B cell (primary cell): Measurements from ENCODE around the gene UNC79. TPM values are rescaled to one million over a fixed set of nuclear protein-coding genes. Genes with fewer than 3 reads are reported as not detected.

Source experiments
- ATAC-seq: fragments of 200-7000 bp; cut with Tn5 transposase; one replicate; pipeline ENCODE4 v1.10.0; 2021; ENCODE audit warnings: low read depth, mild to moderate bottlenecking, moderate number of reproducible peaks, moderate library complexity
- CTCF ChIA-PET: fragments of 350-600 bp; sonication (Branson Sonifier 250); formaldehyde crosslinking; loops from one replicate; lab custom pipeline; 2021; ENCODE audit warnings: antibody characterized with exemption, inconsistent platforms; lab: Charles Lee
- POLR2A ChIA-PET: fragments of 350-600 bp; sonication (Branson Sonifier 250); formaldehyde crosslinking; loops from one replicate; lab custom pipeline; 2021; ENCODE audit warnings: antibody characterized with exemption; lab: Charles Lee
- DNase-seq: peaks from one replicate; pipeline ENCODE4 v3.0.0; 2013
- H2AFZ ChIP-seq: 2 replicates; pipeline ENCODE4 v1.6.1; 2012; ENCODE audit warnings: mild to moderate bottlenecking, low read depth, low read length; ENCODE audit not compliant: insufficient read depth, poor library complexity, severe bottlenecking
- H3K27ac ChIP-seq, 2 donors: 1 replicate in 1 of 2; 2 replicates in 1 of 2; pipeline ENCODE4 v1.5.1; 2012 to 2013; ENCODE audit warnings: low read length in 2 of 2, mild to moderate bottlenecking in 2 of 2, moderate library complexity in 1 of 2
- H3K27me3 ChIP-seq, 4 experiments: fragments of 200-600 bp in 1 of 4; sonication (generic) in 1 of 4; replicated peaks in 1 of 4; 1 replicate in 2 of 4; 2 replicates in 2 of 4; pipeline versions ENCODE4 v1.6.1 to v1.7.0; 2013 to 2016; ENCODE audit warnings: low read length in 3 of 4, mild to moderate bottlenecking in 2 of 4, mixed read lengths in 1 of 4, moderate library complexity in 1 of 4; ENCODE audit not compliant: insufficient read depth in 4 of 4, control insufficient read depth in 3 of 4; ENCODE audit errors: control extremely low read depth in 1 of 4
- H3K36me3 ChIP-seq, 2 experiments: replicated peaks in 1 of 2; 1 replicate in 1 of 2; 2 replicates in 1 of 2; pipeline versions ENCODE4 v1.6.1 to v1.7.1; 2013; ENCODE audit warnings: low read length in 1 of 2; ENCODE audit not compliant: insufficient read depth in 2 of 2, control insufficient read depth in 1 of 2; ENCODE audit errors: control extremely low read depth in 1 of 2, extremely low read depth in 1 of 2
- H3K4me1 ChIP-seq, 2 donors: fragments of 200-600 bp in 1 of 2; sonication (generic) in 1 of 2; 1 replicate in 1 of 2; 2 replicates in 1 of 2; pipeline versions ENCODE4 v1.5.1 to v1.6.1; 2013 to 2017; ENCODE audit warnings: low read length in 2 of 2; ENCODE audit not compliant: control insufficient read depth in 2 of 2, insufficient read depth in 2 of 2
- H3K4me2 ChIP-seq: replicated peaks from 2 replicates; pipeline ENCODE3; 2012; ENCODE audit warnings: mild to moderate bottlenecking, low read depth, low read length; ENCODE audit not compliant: poor library complexity, severe bottlenecking
- H3K4me3 ChIP-seq, 5 experiments: fragments of 200-600 bp in 1 of 5; sonication (generic) in 1 of 5; 1 replicate in 3 of 5; 2 replicates in 2 of 5; pipeline versions ENCODE4 v1.5.1 to v1.7.0; 2011 to 2016; ENCODE audit warnings: low read length in 4 of 5, mild to moderate bottlenecking in 4 of 5, low read depth in 2 of 5, control low read depth in 1 of 5, moderate library complexity in 1 of 5; ENCODE audit not compliant: insufficient read depth in 1 of 5; ENCODE audit errors: control extremely low read depth in 1 of 5, extremely low read depth in 1 of 5
- H3K79me2 ChIP-seq: fragments of 200-600 bp; sonication (generic); one replicate; pipeline ENCODE4 v1.6.0; 2016; ENCODE audit warnings: low read length; ENCODE audit not compliant: control insufficient read depth, insufficient read depth
- H3K9ac ChIP-seq: fragments of 200-600 bp; sonication (generic); 2 replicates; pipeline ENCODE4 v1.6.1; 2017; ENCODE audit warnings: mild to moderate bottlenecking, low read length, moderate library complexity
- H3K9me3 ChIP-seq, 3 donors: one replicate each; pipeline versions ENCODE4 v1.6.1 to v1.7.1; 2013; ENCODE audit warnings: low read length in 2 of 3; ENCODE audit not compliant: control insufficient read depth in 2 of 3, insufficient read depth in 1 of 3; ENCODE audit errors: control extremely low read depth in 1 of 3
- H4K20me1 ChIP-seq: 2 replicates; pipeline ENCODE4 v1.6.0; 2012; ENCODE audit warnings: mild to moderate bottlenecking, low read length; ENCODE audit not compliant: insufficient read depth, control insufficient read depth, poor library complexity, severe bottlenecking
- H3K27ac Mint-ChIP-seq: one replicate; pipeline ENCODE4 v1.8.0; 2021; ENCODE audit warnings: mixed read lengths
- H3K27me3 Mint-ChIP-seq: one replicate; pipeline ENCODE4 v1.8.0; 2021; ENCODE audit warnings: mixed read lengths
- H3K4me1 Mint-ChIP-seq: one replicate; pipeline ENCODE4 v1.8.0; 2021; ENCODE audit warnings: mixed read lengths
- H3K4me3 Mint-ChIP-seq: one replicate; pipeline ENCODE4 v1.8.0; 2021; ENCODE audit warnings: mixed read lengths
- H3K9me3 Mint-ChIP-seq: one replicate; pipeline ENCODE4 v1.8.0; 2022; ENCODE audit warnings: mixed read lengths; ENCODE audit not compliant: insufficient read depth
- CTCF ChIP-seq: fragments of 200-600 bp; IDR thresholded peaks from one replicate; pipeline ENCODE4 v1.8.0; 2022; ENCODE audit warnings: antibody characterized with exemption, mild to moderate bottlenecking
- EZH2 ChIP-seq: IDR thresholded peaks from 2 replicates; pipeline ENCODE4 v1.6.1; 2012; ENCODE audit warnings: borderline replicate concordance, low read depth, mild to moderate bottlenecking, moderate library complexity, low read length; ENCODE audit not compliant: insufficient read depth, poor library complexity, severe bottlenecking
- WGBS: methylation state at CpG from one replicate; pipeline ENCODE4 v1.1.5; 2013; ENCODE audit warnings: missing lambda C conversion rate; ENCODE audit not compliant: insufficient coverage; 5-methylcytosine and 5-hydroxymethylcytosine counted together
- intact Hi-C: fragments of 100-400 bp; cut with micrococcal nuclease; formaldehyde crosslinking; loops from one replicate; pipeline ENCODE4 v1.10.0; 2022
- polyA plus RNA-seq: library from polyadenylated mRNA; depleted of rRNA; stranded (reverse); fragments of >200 nt; gene quantifications from 2 replicates; pipeline ENCODE4 v1.2.3, GENCODE V29; 2012
- total RNA-seq, 2 donors: library from RNA; stranded (reverse); fragments of 120-200 nt in 1 of 2; gene quantifications; 1 replicate in 1 of 2; 2 replicates in 1 of 2; pipeline versions ENCODE4 v1.2.3 to v1.2.4, GENCODE V29; 2013 to 2022

UNC79 gene
- total and polyA plus RNA-seq, 2 donors (not counting 1 experiment from before 2014, with no cell fraction given): 0.04 to 0.15 TPM

- H3K79me2 ChIP-seq: no peaks in the 10 kb centered on the region
- CTCF ChIA-PET: no interaction called here
- no peak overlapping the region for H2AFZ ChIP-seq
- Mint-ChIP-seq H3K27me3 (peaks cover 19% of the 10 kb centered on the region), H3K4me3 (no peak overlapping the region), H3K9me3 (no peaks in the 10 kb centered on the region), H3K4me1 (no peaks in the 10 kb centered on the region), H3K27ac (no peak overlapping the region)
- H3K27ac ChIP-seq: no peak overlapping the region
- no peak for ATAC-seq
- no peak for DNase-seq
- H3K4me3 ChIP-seq: no peak overlapping the region
- no peaks in the 10 kb centered on the region for H3K27me3 ChIP-seq
- intact Hi-C loops: no loop called here
- 86% methylated on average over 23 of the region's 25 CpGs for WGBS
- H3K4me1 ChIP-seq: no peaks in the 10 kb centered on the region
- no peaks in the 10 kb centered on the region for H3K36me3 ChIP-seq
- POLR2A ChIA-PET: no interaction called here
- H3K9ac ChIP-seq: no peak overlapping the region
- peaks cover 0 to 4% (median 0%) of the 10 kb centered on the region in 3 donors for H3K9me3 ChIP-seq
- no peak overlapping the region for H3K4me2 ChIP-seq
- no peaks in the 10 kb centered on the region for H4K20me1 ChIP-seq
- TF ChIP-seq CTCF: no peak
- no peak for TF ChIP-seq EZH2
Measured at GRCh38 chr14:93734086-93734822, 303.5 kb downstream of the UNC79 start.

GRCh38 chr14:93735206-93735605 is 304.5 kb downstream of the UNC79 start:
- DNase-seq (no peak), ATAC-seq (no peak)
- Mint-ChIP-seq H3K4me1 (no peaks in the 10 kb centered on the region), H3K27ac (no peak overlapping the region), H3K27me3 (peaks cover 16% of the 10 kb centered on the region), H3K9me3 (no peaks in the 10 kb centered on the region), H3K4me3 (no peak overlapping the region)
- Histone ChIP-seq H2AFZ (no peak overlapping the region), H3K36me3 (no peaks in the 10 kb centered on the region), H4K20me1 (no peaks in the 10 kb centered on the region), H3K4me2 (no peak overlapping the region), H3K4me1 (no peaks in the 10 kb centered on the region), H3K9ac (no peak overlapping the region), H3K9me3 (peaks cover 0 to 4% (median 0%) of the 10 kb centered on the region in 3 donors), H3K27me3 (no peaks in the 10 kb centered on the region), H3K4me3 (no peak overlapping the region), H3K79me2 (no peaks in the 10 kb centered on the region), H3K27ac (no peak overlapping the region)
- TF ChIP-seq CTCF (no peak), EZH2 (no peak)
- 89% methylated on average over 12 of the region's 12 CpGs for WGBS
- POLR2A ChIA-PET: no interaction called here
- CTCF ChIA-PET: no interaction called here
- intact Hi-C loops: no loop called here
